ENCODE results near the gene DHDDS.
A peak's percentile ranks its signal among the peaks of the same experiment; 100 is the strongest.

GRCh38 chr1:26500488-26501175 is 68.5 kb downstream of the DHDDS start:
- TF ChIP-seq, protein P1, sequence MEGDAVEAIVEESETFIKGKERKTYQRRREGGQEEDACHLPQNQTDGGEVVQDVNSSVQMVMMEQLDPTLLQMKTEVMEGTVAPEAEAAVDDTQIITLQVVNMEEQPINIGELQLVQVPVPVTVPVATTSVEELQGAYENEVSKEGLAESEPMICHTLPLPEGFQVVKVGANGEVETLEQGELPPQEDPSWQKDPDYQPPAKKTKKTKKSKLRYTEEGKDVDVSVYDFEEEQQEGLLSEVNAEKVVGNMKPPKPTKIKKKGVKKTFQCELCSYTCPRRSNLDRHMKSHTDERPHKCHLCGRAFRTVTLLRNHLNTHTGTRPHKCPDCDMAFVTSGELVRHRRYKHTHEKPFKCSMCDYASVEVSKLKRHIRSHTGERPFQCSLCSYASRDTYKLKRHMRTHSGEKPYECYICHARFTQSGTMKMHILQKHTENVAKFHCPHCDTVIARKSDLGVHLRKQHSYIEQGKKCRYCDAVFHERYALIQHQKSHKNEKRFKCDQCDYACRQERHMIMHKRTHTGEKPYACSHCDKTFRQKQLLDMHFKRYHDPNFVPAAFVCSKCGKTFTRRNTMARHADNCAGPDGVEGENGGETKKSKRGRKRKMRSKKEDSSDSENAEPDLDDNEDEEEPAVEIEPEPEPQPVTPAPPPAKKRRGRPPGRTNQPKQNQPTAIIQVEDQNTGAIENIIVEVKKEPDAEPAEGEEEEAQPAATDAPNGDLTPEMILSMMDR (IDR thresholded peaks at IDR 0.05): peak; percentile 3
- TF ChIP-seq EZH2phosphoT487 (IDR thresholded peaks at IDR 0.05) (peak; percentile 46), EZH2 (IDR thresholded peaks at IDR 0.05) (no peak)
